H9 (cell line): ENCODE measurements around the gene B4GALNT1. TPM values are rescaled to one million over a fixed set of nuclear protein-coding genes. Genes with fewer than 3 reads are reported as not detected.

Experiments
- DNase-seq: peaks from one replicate; pipeline ENCODE4 v3.0.0-alpha.2; 2017
- H2AFZ ChIP-seq: one replicate; pipeline ENCODE4 v1.6.1; 2013; ENCODE audit warnings: mild to moderate bottlenecking, low read length, control low read depth, moderate library complexity
- H2AK5ac ChIP-seq: 2 replicates; pipeline ENCODE4 v1.6.1; 2013; ENCODE audit warnings: low read length, control low read depth, mixed read lengths; ENCODE audit not compliant: insufficient read length
- H2BK120ac ChIP-seq: one replicate; pipeline ENCODE4 v1.6.1; 2013; ENCODE audit warnings: low read depth, mild to moderate bottlenecking, low read length, control low read depth, inconsistent platforms; ENCODE audit not compliant: poor library complexity, severe bottlenecking
- H2BK12ac ChIP-seq: 2 replicates; pipeline ENCODE4 v1.6.1; 2013; ENCODE audit warnings: low read length, control low read depth, mixed read lengths, low read depth; ENCODE audit not compliant: insufficient read length
- H2BK15ac ChIP-seq: 2 replicates; pipeline ENCODE4 v1.6.1; 2013; ENCODE audit warnings: low read depth, low read length, control low read depth
- H2BK20ac ChIP-seq: one replicate; pipeline ENCODE4 v1.6.1; 2013; ENCODE audit warnings: low read depth, mild to moderate bottlenecking, low read length, control low read depth, inconsistent platforms; ENCODE audit not compliant: poor library complexity, severe bottlenecking
- H2BK5ac ChIP-seq: 2 replicates; pipeline ENCODE4 v1.6.1; 2013; ENCODE audit warnings: low read length, control low read depth, mixed read lengths; ENCODE audit not compliant: insufficient read length
- H3K14ac ChIP-seq: 2 replicates; pipeline ENCODE4 v1.6.1; 2013; ENCODE audit warnings: low read length, control low read depth; ENCODE audit not compliant: insufficient read depth
- H3K18ac ChIP-seq: 2 replicates; pipeline ENCODE4 v1.6.1; 2013; ENCODE audit warnings: low read depth, mild to moderate bottlenecking, mixed read lengths, low read length, control low read depth; ENCODE audit not compliant: insufficient read length
- H3K23ac ChIP-seq: 2 replicates; pipeline ENCODE4 v1.6.1; 2013; ENCODE audit warnings: low read length, control low read depth, mixed read lengths, low read depth; ENCODE audit not compliant: insufficient read length
- H3K23me2 ChIP-seq: 2 replicates; pipeline ENCODE4 v1.6.1; 2013; ENCODE audit warnings: low read depth, mild to moderate bottlenecking, mixed read lengths, low read length, control low read depth; ENCODE audit not compliant: insufficient read length, poor library complexity, severe bottlenecking
- H3K27ac ChIP-seq: 2 replicates; pipeline ENCODE4 v1.5.1; 2013; ENCODE audit warnings: low read length, control low read depth, mixed read lengths, low read depth; ENCODE audit not compliant: insufficient read length
- H3K27me3 ChIP-seq: 2 replicates; pipeline ENCODE4 v1.6.1; 2013; ENCODE audit warnings: low read length, control low read depth, inconsistent platforms; ENCODE audit not compliant: insufficient read depth
- H3K4ac ChIP-seq: 2 replicates; pipeline ENCODE4 v1.6.1; 2013; ENCODE audit warnings: low read depth, mild to moderate bottlenecking, control low read depth, inconsistent platforms, low read length, moderate library complexity
- H3K4me1 ChIP-seq: 2 replicates; pipeline ENCODE4 v1.6.1; 2013; ENCODE audit warnings: low read length, control low read depth, inconsistent platforms; ENCODE audit not compliant: insufficient read depth
- H3K4me2 ChIP-seq: 2 replicates; pipeline ENCODE4 v1.6.1; 2013; ENCODE audit warnings: low read length, control low read depth, mixed read lengths; ENCODE audit not compliant: insufficient read length, insufficient read depth
- H3K56ac ChIP-seq: 2 replicates; pipeline ENCODE4 v1.6.1; 2013; ENCODE audit warnings: low read depth, mild to moderate bottlenecking, mixed read lengths, low read length, control low read depth; ENCODE audit not compliant: insufficient read length
- H3K79me1 ChIP-seq: 2 replicates; pipeline ENCODE4 v1.6.1; 2013; ENCODE audit warnings: low read depth, mild to moderate bottlenecking, moderate library complexity, low read length, control low read depth, inconsistent platforms; ENCODE audit not compliant: insufficient read depth, poor library complexity, severe bottlenecking
- H3K79me2 ChIP-seq: 2 replicates; pipeline ENCODE4 v1.6.1; 2013; ENCODE audit warnings: low read length, control low read depth, inconsistent platforms; ENCODE audit not compliant: insufficient read depth
- H3K9ac ChIP-seq: 2 replicates; pipeline ENCODE4 v1.6.1; 2013; ENCODE audit warnings: low read length, control low read depth, mixed read lengths; ENCODE audit not compliant: insufficient read length; ENCODE audit errors: extremely low read depth
- H3K9me3 ChIP-seq: one replicate; pipeline ENCODE4 v1.6.1; 2013; ENCODE audit warnings: low read depth, low read length, inconsistent platforms; ENCODE audit not compliant: control insufficient read depth
- H3T11ph ChIP-seq: one replicate; pipeline ENCODE4 v1.6.1; 2013; ENCODE audit warnings: mild to moderate bottlenecking, low read length, control low read depth, inconsistent platforms
- H4K20me1 ChIP-seq: one replicate; pipeline ENCODE4 v1.6.1; 2013; ENCODE audit not compliant: control insufficient read depth, insufficient read length, insufficient read depth
- H4K5ac ChIP-seq: 2 replicates; pipeline ENCODE4 v1.6.1; 2013; ENCODE audit warnings: low read depth, mild to moderate bottlenecking, mixed read lengths, low read length, control low read depth; ENCODE audit not compliant: insufficient read length
- H4K8ac ChIP-seq: replicated peaks from 2 replicates; pipeline ENCODE4 v1.6.1; 2013; ENCODE audit warnings: low read length, control low read depth, mixed read lengths, low read depth; ENCODE audit not compliant: insufficient read length
- H4K91ac ChIP-seq: 2 replicates; pipeline ENCODE4 v1.6.1; 2013; ENCODE audit warnings: low read depth, mild to moderate bottlenecking, moderate library complexity, mixed read lengths, low read length, control low read depth; ENCODE audit not compliant: insufficient read length
- H3K27ac Mint-ChIP-seq, 3 experiments: 2 replicates in 2 of 3; 3 replicates in 1 of 3; pipeline ENCODE4 v1.8.0; 2020 to 2021; ENCODE audit warnings: mixed read lengths in 3 of 3, mild to moderate bottlenecking in 1 of 3, moderate library complexity in 1 of 3
- H3K27me3 Mint-ChIP-seq: 2 replicates; pipeline ENCODE4 v1.8.0; 2021; ENCODE audit warnings: low read depth, mild to moderate bottlenecking, moderate library complexity, mixed read lengths
- H3K36me3 Mint-ChIP-seq, 3 experiments: 2 replicates in 2 of 3; 3 replicates in 1 of 3; pipeline ENCODE4 v1.8.0; 2020 to 2021; ENCODE audit warnings: low read depth in 3 of 3, mixed read lengths in 3 of 3; ENCODE audit not compliant: insufficient read depth in 1 of 3
- H3K4me1 Mint-ChIP-seq, 2 experiments: 2 replicates each; pipeline ENCODE4 v1.8.0; 2020; ENCODE audit warnings: mixed read lengths in 2 of 2
- H3K4me3 Mint-ChIP-seq, 2 experiments: 2 replicates in 1 of 2; 3 replicates in 1 of 2; pipeline ENCODE4 v1.8.0; 2020 to 2021; ENCODE audit warnings: mild to moderate bottlenecking in 2 of 2, mixed read lengths in 2 of 2, moderate library complexity in 1 of 2
- H3K9me3 Mint-ChIP-seq, 2 experiments: 2 replicates in 1 of 2; 3 replicates in 1 of 2; pipeline ENCODE4 v1.8.0; 2020; ENCODE audit warnings: mild to moderate bottlenecking in 2 of 2, mixed read lengths in 2 of 2, moderate library complexity in 1 of 2
- WGBS: extraction: QIAGEN DNeasy Blood & Tissue Kit; methylation state at CpG from one replicate; pipeline ENCODE4 v1.1.7; 2013; ENCODE audit warnings: missing lambda C conversion rate, low lambda C conversion rate, mixed read lengths; ENCODE audit not compliant: insufficient read length; ENCODE audit errors: extremely low coverage; 5-methylcytosine and 5-hydroxymethylcytosine counted together
- total RNA-seq: library from RNA; stranded (reverse); gene quantifications from 2 replicates; pipeline ENCODE4 v1.2.1, GENCODE V29; 2021
- TF ChIP-seq, protein P1 (sequence below): fragments of 200-600 bp; sonication (generic); conservative IDR thresholded peaks from 3 replicates; pipeline ENCODE4 v1.8.0; 2021; ENCODE audit warnings: antibody characterized with exemption, mild to moderate bottlenecking

Gene B4GALNT1
- total RNA-seq, 1 experiment from 2014 or later: 2.3 TPM

DNA sequence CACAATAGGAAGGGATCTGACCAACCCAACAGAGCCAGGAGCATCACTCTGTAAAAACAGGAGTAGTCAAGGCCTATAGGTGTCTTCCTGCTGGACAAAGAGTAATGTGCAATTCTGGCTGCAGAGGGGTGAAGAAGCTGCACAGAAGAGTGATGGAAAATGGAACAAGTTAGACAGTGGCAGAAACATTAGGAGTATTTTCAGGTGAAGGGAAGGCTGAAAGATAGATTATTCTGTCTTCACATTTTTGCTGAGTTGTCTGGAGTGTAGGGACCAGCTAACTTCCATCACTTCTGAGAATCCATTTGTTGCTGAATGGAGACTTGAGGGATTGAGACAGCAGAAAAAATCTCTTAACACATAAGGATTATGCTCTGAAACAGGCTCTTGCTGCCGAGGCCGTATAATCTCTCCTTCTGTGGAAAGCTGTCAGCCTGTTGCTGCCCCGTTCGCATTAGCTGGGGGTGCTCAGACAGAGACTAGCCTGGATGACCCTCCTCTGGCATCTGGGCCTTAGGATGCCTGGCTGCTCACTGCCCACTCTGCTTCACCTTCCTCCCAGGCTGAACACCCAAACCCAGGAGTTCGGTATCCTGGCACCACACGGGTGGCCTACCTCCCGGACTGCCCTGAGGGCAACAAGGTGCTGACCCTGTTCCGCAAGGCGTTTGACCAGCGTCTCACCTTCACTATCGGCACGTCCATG is 24.9 kb downstream of the B4GALNT1 start:
- Histone ChIP-seq H3K4ac (no peak overlapping the region), H4K5ac (no peak overlapping the region), H2AFZ (no peak overlapping the region), H3K79me2 (no peaks in the 10 kb centered on the region), H3K79me1 (no peaks in the 10 kb centered on the region), H3K9ac (no peak overlapping the region), H4K8ac (no peak overlapping the region), H3T11ph (no peak overlapping the region), H2BK12ac (no peak overlapping the region), H3K27me3 (no peaks in the 10 kb centered on the region; the same call in 1 of the 2 replicates), H3K14ac (no peak overlapping the region), H3K27ac (no peak overlapping the region), H4K20me1 (no peaks in the 10 kb centered on the region), H2BK5ac (no peak overlapping the region), H3K9me3 (no peaks in the 10 kb centered on the region), H2AK5ac (no peak overlapping the region), H3K56ac (no peak overlapping the region), H2BK20ac (no peak overlapping the region), H3K23me2 (peaks cover 37% of the 10 kb centered on the region), H4K91ac (no peak overlapping the region), H3K4me1 (peaks cover 3% of the 10 kb centered on the region), H3K23ac (no peak overlapping the region), H3K18ac (no peak overlapping the region), H3K4me2 (no peak overlapping the region), H2BK15ac (no peak overlapping the region), H2BK120ac (no peak overlapping the region)
- Mint-ChIP-seq H3K4me3 (no peak overlapping the region; a peak in 2 of 5 replicates), H3K9me3 (no peaks in the 10 kb centered on the region; a peak in 1 of 5 replicates), H3K27ac (no peak overlapping the region; a peak in 1 of 7 replicates), H3K4me1 (peaks cover 42 to 45% of the 10 kb centered on the region in 2 experiments), H3K27me3 (peaks cover 13% of the 10 kb centered on the region), H3K36me3 (peaks cover 8 to 24% (median 23%) of the 10 kb centered on the region in 3 experiments)
- no CpG with 5 or more reads among the region's 12 CpGs for WGBS
- TF ChIP-seq, protein P1, sequence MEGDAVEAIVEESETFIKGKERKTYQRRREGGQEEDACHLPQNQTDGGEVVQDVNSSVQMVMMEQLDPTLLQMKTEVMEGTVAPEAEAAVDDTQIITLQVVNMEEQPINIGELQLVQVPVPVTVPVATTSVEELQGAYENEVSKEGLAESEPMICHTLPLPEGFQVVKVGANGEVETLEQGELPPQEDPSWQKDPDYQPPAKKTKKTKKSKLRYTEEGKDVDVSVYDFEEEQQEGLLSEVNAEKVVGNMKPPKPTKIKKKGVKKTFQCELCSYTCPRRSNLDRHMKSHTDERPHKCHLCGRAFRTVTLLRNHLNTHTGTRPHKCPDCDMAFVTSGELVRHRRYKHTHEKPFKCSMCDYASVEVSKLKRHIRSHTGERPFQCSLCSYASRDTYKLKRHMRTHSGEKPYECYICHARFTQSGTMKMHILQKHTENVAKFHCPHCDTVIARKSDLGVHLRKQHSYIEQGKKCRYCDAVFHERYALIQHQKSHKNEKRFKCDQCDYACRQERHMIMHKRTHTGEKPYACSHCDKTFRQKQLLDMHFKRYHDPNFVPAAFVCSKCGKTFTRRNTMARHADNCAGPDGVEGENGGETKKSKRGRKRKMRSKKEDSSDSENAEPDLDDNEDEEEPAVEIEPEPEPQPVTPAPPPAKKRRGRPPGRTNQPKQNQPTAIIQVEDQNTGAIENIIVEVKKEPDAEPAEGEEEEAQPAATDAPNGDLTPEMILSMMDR: no peak
- DNase-seq: no peak
